ENCODE measurements around the gene DCLK1. TPM values are rescaled to one million over a fixed set of nuclear protein-coding genes. Genes with fewer than 3 reads are reported as not detected.

The DCLK1 gene
- total and polyA plus RNA-seq, 10 of the 15 experiments (the other 5 are each of a cell fraction or from before 2014, with no cell fraction given) = not detected

DNA sequence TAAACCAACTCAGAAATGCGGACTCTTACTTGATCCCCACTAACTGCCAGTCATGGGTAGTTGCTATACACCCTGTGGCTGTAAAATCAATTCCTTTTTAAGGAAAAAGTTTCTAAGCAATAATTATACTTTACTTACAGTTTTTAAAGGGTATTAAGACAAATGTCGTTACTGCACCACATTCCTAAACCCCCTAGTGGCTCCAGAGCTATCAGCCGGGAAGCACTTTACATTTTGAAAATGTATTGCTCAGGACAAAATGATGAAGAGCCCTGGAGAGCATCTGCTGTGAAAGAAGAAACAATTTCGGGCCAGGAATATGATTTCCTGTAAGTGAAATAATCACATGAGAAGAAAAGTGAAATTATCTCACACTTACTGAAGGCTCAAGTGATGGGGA lies 36.7 kb downstream of the DCLK1 start (continued):
- no peak for TF ChIP-seq KLF5 (IDR thresholded peaks at IDR 0.05; ENCODE audit: partially characterized antibody)

DNA sequence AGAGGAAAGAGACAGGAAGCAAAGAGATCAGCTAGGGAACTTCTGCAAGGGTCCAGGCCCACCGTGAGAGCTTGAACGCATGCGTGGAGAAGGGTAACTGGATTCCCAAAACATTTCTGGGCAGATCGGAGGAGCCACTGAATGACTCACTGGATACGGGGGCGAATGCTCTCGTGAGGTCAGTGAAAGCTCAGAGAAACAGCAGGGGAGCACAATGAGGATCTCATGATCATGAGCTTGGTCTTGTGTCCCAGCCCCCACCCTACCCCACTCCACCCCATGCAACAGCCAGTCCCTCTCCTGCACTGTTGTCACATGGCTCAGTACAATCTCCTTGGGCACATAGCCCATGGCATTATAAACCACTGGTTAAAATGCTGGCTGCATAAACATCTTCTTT lies 40.6 kb downstream of the DCLK1 start:
- SMC1A ChIA-PET (ENCODE audit: uncharacterized antibody, unreplicated experiment) = no interaction called here
- no peaks in the 10 kb centered on the region for H3K36me3 ChIP-seq (ENCODE audit: control insufficient read depth in 2 of 2, insufficient read depth in 2 of 2, low read length in 1 of 2)
- TF ChIP-seq IKZF2 (IDR thresholded peaks at IDR 0.05) (no peak), ZNF207 (IDR thresholded peaks at IDR 0.05; ENCODE audit: borderline replicate concordance) (no peak), SIN3A (IDR thresholded peaks at IDR 0.05; ENCODE audit: low read depth, low read length) (no peak), CREB1 (IDR thresholded peaks at IDR 0.05; ENCODE audit: low read depth) (no peak), ZBTB40 (IDR thresholded peaks at IDR 0.05; ENCODE audit: borderline replicate concordance) (no peak), SIX5 (IDR thresholded peaks at IDR 0.05; ENCODE audit: low read depth, low read length, severe bottlenecking) (no peak), PML (IDR thresholded peaks at IDR 0.05; ENCODE audit: low read length) (no peak), RCOR1 (conservative IDR thresholded peaks at IDR 0.05; ENCODE audit: low read depth, low read length) (no peak), LARP7 (IDR thresholded peaks at IDR 0.05) (no peak)
- TF ChIP-seq, protein P1, sequence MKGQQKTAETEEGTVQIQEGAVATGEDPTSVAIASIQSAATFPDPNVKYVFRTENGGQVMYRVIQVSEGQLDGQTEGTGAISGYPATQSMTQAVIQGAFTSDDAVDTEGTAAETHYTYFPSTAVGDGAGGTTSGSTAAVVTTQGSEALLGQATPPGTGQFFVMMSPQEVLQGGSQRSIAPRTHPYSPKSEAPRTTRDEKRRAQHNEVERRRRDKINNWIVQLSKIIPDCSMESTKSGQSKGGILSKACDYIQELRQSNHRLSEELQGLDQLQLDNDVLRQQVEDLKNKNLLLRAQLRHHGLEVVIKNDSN (IDR thresholded peaks at IDR 0.05; ENCODE audit: borderline replicate concordance, extremely low read length, insufficient read depth, low read depth, low read length) = no peak
- TF ChIP-seq, protein P2, sequence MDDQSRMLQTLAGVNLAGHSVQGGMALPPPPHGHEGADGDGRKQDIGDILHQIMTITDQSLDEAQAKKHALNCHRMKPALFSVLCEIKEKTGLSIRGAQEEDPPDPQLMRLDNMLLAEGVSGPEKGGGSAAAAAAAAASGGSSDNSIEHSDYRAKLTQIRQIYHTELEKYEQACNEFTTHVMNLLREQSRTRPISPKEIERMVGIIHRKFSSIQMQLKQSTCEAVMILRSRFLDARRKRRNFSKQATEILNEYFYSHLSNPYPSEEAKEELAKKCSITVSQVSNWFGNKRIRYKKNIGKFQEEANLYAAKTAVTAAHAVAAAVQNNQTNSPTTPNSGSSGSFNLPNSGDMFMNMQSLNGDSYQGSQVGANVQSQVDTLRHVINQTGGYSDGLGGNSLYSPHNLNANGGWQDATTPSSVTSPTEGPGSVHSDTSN (IDR thresholded peaks at IDR 0.05; ENCODE audit: insufficient replicate concordance, low read depth, low read length) = no peak
- TF ChIP-seq, protein P3, sequence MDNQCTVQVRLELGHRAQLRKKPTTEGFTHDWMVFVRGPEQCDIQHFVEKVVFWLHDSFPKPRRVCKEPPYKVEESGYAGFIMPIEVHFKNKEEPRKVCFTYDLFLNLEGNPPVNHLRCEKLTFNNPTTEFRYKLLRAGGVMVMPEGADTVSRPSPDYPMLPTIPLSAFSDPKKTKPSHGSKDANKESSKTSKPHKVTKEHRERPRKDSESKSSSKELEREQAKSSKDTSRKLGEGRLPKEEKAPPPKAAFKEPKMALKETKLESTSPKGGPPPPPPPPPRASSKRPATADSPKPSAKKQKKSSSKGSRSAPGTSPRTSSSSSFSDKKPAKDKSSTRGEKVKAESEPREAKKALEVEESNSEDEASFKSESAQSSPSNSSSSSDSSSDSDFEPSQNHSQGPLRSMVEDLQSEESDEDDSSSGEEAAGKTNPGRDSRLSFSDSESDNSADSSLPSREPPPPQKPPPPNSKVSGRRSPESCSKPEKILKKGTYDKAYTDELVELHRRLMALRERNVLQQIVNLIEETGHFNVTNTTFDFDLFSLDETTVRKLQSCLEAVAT (IDR thresholded peaks at IDR 0.05) = no peak
- TF ChIP-seq, protein P4, sequence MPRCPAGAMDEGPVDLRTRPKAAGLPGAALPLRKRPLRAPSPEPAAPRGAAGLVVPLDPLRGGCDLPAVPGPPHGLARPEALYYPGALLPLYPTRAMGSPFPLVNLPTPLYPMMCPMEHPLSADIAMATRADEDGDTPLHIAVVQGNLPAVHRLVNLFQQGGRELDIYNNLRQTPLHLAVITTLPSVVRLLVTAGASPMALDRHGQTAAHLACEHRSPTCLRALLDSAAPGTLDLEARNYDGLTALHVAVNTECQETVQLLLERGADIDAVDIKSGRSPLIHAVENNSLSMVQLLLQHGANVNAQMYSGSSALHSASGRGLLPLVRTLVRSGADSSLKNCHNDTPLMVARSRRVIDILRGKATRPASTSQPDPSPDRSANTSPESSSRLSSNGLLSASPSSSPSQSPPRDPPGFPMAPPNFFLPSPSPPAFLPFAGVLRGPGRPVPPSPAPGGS (IDR thresholded peaks at IDR 0.05; ENCODE audit: borderline replicate concordance, insufficient read depth, low read depth, low read length, poor library complexity, severe bottlenecking) = no peak
- H3K4me2 ChIP-seq (ENCODE audit: control insufficient read depth, insufficient read depth) = no peak overlapping the region
- no peak for ATAC-seq
- no peaks in the 10 kb centered on the region for H3K27me3 ChIP-seq (replicated peaks in 1 of 2; ENCODE audit: control insufficient read depth in 2 of 2, insufficient read depth in 2 of 2, low read length in 1 of 2)
- FAIRE-seq = no peak
- in situ Hi-C loops (cut with MboI) = no loop called here
- H3K27ac ChIP-seq (ENCODE audit: control insufficient read depth, insufficient read depth) = no peak overlapping the region
- H3K9ac ChIP-seq (ENCODE audit: control insufficient read depth, insufficient read depth, low read length) = no peak overlapping the region
- POLR2A ChIA-PET = no interaction called here
- H4K20me1 ChIP-seq (ENCODE audit: control insufficient read depth, insufficient read depth) = no peaks in the 10 kb centered on the region
- 50% methylated on average over 7 of the region's 7 CpGs for WGBS (ENCODE audit: insufficient coverage, insufficient replicate concordance, low lambda C conversion rate, missing lambda C conversion rate)
- no peaks in the 10 kb centered on the region for H3K9me3 ChIP-seq (replicated peaks; ENCODE audit: control insufficient read depth, insufficient read depth, low read length)
- no peak for DNase-seq (ENCODE audit: low read depth, low spot score)
- CTCF ChIA-PET = no interaction called here
- no peak overlapping the region for H3K4me3 ChIP-seq
- H3K79me2 ChIP-seq (ENCODE audit: control insufficient read depth, insufficient read depth, low read length) = no peaks in the 10 kb centered on the region
- no TSS peak for BruUV-seq (replicated peaks)
- RAD21 ChIA-PET (ENCODE audit: unreplicated experiment) = no interaction called here
- no peak overlapping the region for H2AFZ ChIP-seq (ENCODE audit: control insufficient read depth, low read depth, low read length)
- H3K4me1 ChIP-seq (ENCODE audit: control insufficient read depth, insufficient read depth, low read length) = no peaks in the 10 kb centered on the region
- intact Hi-C loops (cut with micrococcal nuclease; ENCODE audit: unreplicated experiment) = no loop called here
